HUES48 (cell line): ENCODE measurements around the gene ABCA1.

Experiments used
- H3K27ac ChIP-seq: one replicate; pipeline ENCODE4 v1.7.0; 2013; ENCODE audit warnings: low read depth, low read length, inconsistent platforms
- H3K27me3 ChIP-seq: 2 replicates; pipeline ENCODE4 v1.6.1; 2013; ENCODE audit warnings: mild to moderate bottlenecking, low read length; ENCODE audit not compliant: control insufficient read depth, insufficient read depth
- H3K36me3 ChIP-seq: 2 replicates; pipeline ENCODE4 v1.6.1; 2013; ENCODE audit warnings: low read length; ENCODE audit not compliant: control insufficient read depth, insufficient read depth
- H3K4me1 ChIP-seq: 2 replicates; pipeline ENCODE4 v1.6.1; 2013; ENCODE audit warnings: mild to moderate bottlenecking, low read length; ENCODE audit not compliant: control insufficient read depth, insufficient read depth
- H3K4me3 ChIP-seq: 2 replicates; pipeline ENCODE4 v1.5.1; 2013; ENCODE audit warnings: mild to moderate bottlenecking, low read depth, low read length
- H3K9ac ChIP-seq: 2 replicates; pipeline ENCODE4 v1.6.1; 2013; ENCODE audit warnings: mild to moderate bottlenecking, low read depth, low read length, moderate library complexity
- H3K9me3 ChIP-seq: 2 replicates; pipeline ENCODE4 v1.6.1; 2013; ENCODE audit warnings: low read length; ENCODE audit not compliant: control insufficient read depth, insufficient read depth

ABCA1 gene

GRCh38 chr9:104868687-104869404 lies 59.1 kb downstream of the ABCA1 start:
- peaks cover 21% of the 10 kb centered on the region for H3K4me1 ChIP-seq
- no peak overlapping the region for H3K9ac ChIP-seq

GRCh38 chr9:104868303-104868686 lies 59.7 kb downstream of the ABCA1 start:
- no peak overlapping the region for H3K9ac ChIP-seq
- no peaks in the 10 kb centered on the region for H3K27me3 ChIP-seq
- H3K4me1 ChIP-seq = peaks cover 27% of the 10 kb centered on the region
- no peaks in the 10 kb centered on the region for H3K36me3 ChIP-seq
- H3K27ac ChIP-seq = no peak overlapping the region
- H3K4me3 ChIP-seq = no peak overlapping the region
- H3K9me3 ChIP-seq = no peaks in the 10 kb centered on the region

More at GRCh38 chr9:104868687-104869404, 59.1 kb downstream of the ABCA1 start:
- H3K9me3 ChIP-seq = no peaks in the 10 kb centered on the region
- no peak overlapping the region for H3K4me3 ChIP-seq
- no peak overlapping the region for H3K27ac ChIP-seq
- H3K36me3 ChIP-seq = no peaks in the 10 kb centered on the region
- no peaks in the 10 kb centered on the region for H3K27me3 ChIP-seq

GRCh38 chr9:104866191-104866590 lies 61.8 kb downstream of the ABCA1 start:
- Histone ChIP-seq H3K4me1 (peaks cover 44% of the 10 kb centered on the region), H3K4me3 (no peak overlapping the region), H3K9ac (no peak overlapping the region), H3K9me3 (no peaks in the 10 kb centered on the region), H3K27me3 (no peaks in the 10 kb centered on the region), H3K36me3 (no peaks in the 10 kb centered on the region), H3K27ac (no peak overlapping the region)

GRCh38 chr9:104864675-104865104 lies 63.3 kb downstream of the ABCA1 start:
- Histone ChIP-seq H3K9ac (no peak overlapping the region), H3K36me3 (no peaks in the 10 kb centered on the region; the same call in 1 of the 2 replicates), H3K4me3 (no peak overlapping the region), H3K27me3 (no peaks in the 10 kb centered on the region), H3K4me1 (peaks cover 44% of the 10 kb centered on the region), H3K27ac (no peak overlapping the region), H3K9me3 (no peaks in the 10 kb centered on the region)

- Histone ChIP-seq H3K9me3 (no peaks in the 10 kb centered on the region), H3K4me3 (no peak overlapping the region), H3K9ac (no peak overlapping the region), H3K36me3 (peaks cover 6% of the 10 kb centered on the region; the same call in 1 of the 2 replicates), H3K4me1 (peaks cover 33% of the 10 kb centered on the region), H3K27ac (peak overlapping the region; percentile 0), H3K27me3 (no peaks in the 10 kb centered on the region)
Measured at GRCh38 chr9:104863180-104863883, 64.6 kb downstream of the ABCA1 start.

GRCh38 chr9:104861397-104861796 lies 66.6 kb downstream of the ABCA1 start:
- Histone ChIP-seq H3K27me3 (no peaks in the 10 kb centered on the region), H3K4me1 (peaks cover 33% of the 10 kb centered on the region), H3K4me3 (no peak overlapping the region), H3K27ac (no peak overlapping the region), H3K9me3 (no peaks in the 10 kb centered on the region), H3K36me3 (peaks cover 9% of the 10 kb centered on the region; the same call in 1 of the 2 replicates), H3K9ac (no peak overlapping the region)

- H3K27me3 ChIP-seq = no peaks in the 10 kb centered on the region
- H3K36me3 ChIP-seq = peaks cover 12% of the 10 kb centered on the region; the same call in 1 of the 2 replicates
- H3K9me3 ChIP-seq = no peaks in the 10 kb centered on the region
- no peak overlapping the region for H3K9ac ChIP-seq
- peaks cover 33% of the 10 kb centered on the region for H3K4me1 ChIP-seq
- H3K4me3 ChIP-seq = no peak overlapping the region
- no peak overlapping the region for H3K27ac ChIP-seq
Measured at GRCh38 chr9:104860263-104860662, 67.7 kb downstream of the ABCA1 start.

- no peak overlapping the region for H3K4me3 ChIP-seq
- H3K27me3 ChIP-seq = no peaks in the 10 kb centered on the region
- peaks cover 29% of the 10 kb centered on the region for H3K4me1 ChIP-seq
- no peaks in the 10 kb centered on the region for H3K9me3 ChIP-seq
- no peak overlapping the region for H3K9ac ChIP-seq
- peaks cover 12% of the 10 kb centered on the region; the same call in 1 of the 2 replicates for H3K36me3 ChIP-seq
- no peak overlapping the region for H3K27ac ChIP-seq
Measured at GRCh38 chr9:104858846-104859245, 69.1 kb downstream of the ABCA1 start.

- no peaks in the 10 kb centered on the region for H3K9me3 ChIP-seq
- peaks cover 23% of the 10 kb centered on the region for H3K4me1 ChIP-seq
- H3K4me3 ChIP-seq = no peak overlapping the region
- H3K27ac ChIP-seq = no peak overlapping the region
- H3K9ac ChIP-seq = no peak overlapping the region
- H3K27me3 ChIP-seq = no peaks in the 10 kb centered on the region
- H3K36me3 ChIP-seq = peaks cover 12% of the 10 kb centered on the region; the same call in 1 of the 2 replicates
Measured at GRCh38 chr9:104858271-104858670, 69.7 kb downstream of the ABCA1 start.

- no peak overlapping the region for H3K27ac ChIP-seq
- H3K9me3 ChIP-seq = no peaks in the 10 kb centered on the region
- peaks cover 12% of the 10 kb centered on the region; the same call in 1 of the 2 replicates for H3K36me3 ChIP-seq
- 0 out of 2 replicates have a peak, but pooled peaks cover 8% of the 10 kb centered on the region for H3K4me1 ChIP-seq
- H3K27me3 ChIP-seq = no peaks in the 10 kb centered on the region
- no peak overlapping the region for H3K4me3 ChIP-seq
- no peak overlapping the region for H3K9ac ChIP-seq
Measured at GRCh38 chr9:104856413-104856941, 71.5 kb downstream of the ABCA1 start.

- Histone ChIP-seq H3K36me3 (peaks cover 12% of the 10 kb centered on the region; the same call in 1 of the 2 replicates), H3K9me3 (no peaks in the 10 kb centered on the region), H3K4me3 (no peak overlapping the region), H3K4me1 (0 out of 2 replicates have a peak, but pooled peaks cover 6% of the 10 kb centered on the region), H3K9ac (no peak overlapping the region), H3K27me3 (no peaks in the 10 kb centered on the region), H3K27ac (no peak overlapping the region)
Measured at GRCh38 chr9:104855807-104856206, 72.1 kb downstream of the ABCA1 start.
